ENCODE measurements around the gene SAV1.

The SAV1 gene

DNA sequence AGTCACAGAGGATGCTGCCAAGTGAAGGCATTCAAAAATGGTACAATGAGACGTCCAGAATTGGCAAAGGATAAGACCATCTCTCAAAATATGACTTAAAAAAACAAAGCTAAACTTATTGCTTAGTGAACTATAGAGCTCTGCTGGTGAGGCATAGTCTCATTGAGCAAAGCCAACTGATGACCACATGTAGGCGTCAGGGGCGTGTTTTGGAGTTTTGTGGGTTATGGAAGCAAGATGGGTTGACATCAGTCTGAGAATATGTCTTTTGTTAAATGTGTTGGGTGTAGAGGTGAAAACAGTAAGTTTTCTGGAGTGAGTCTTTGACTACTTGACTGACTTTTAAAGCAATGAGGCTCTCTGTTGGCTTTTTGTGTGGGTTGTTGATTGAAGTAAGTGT lies 60.9 kb downstream of the SAV1 start:
- Histone ChIP-seq H3K79me2 (no peaks in the 10 kb centered on the region), H3K9me3 (ENCODE audit: control insufficient read depth, low read length) (no peaks in the 10 kb centered on the region)

DNA sequence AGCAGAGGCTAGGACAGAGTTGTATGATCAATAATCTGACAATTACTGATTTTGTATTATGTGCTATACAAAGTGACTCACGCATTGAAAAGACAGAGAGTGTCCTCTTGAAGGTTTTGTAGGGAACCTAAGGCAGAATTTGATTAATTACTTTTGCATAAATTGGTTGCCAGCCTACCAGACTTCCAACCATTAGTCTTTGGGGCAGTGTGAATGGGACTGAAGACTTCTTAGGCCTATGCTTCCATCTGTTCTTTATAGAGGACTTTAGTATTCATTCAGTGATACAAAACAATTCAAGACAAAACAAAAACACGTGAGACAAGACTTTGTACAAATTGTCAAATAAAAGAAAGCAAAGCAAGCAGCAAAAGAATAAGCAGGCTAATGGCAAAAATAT lies 61.6 kb downstream of the SAV1 start:
- H3K4me3 ChIP-seq (ENCODE audit: low read depth, low read length): no peak overlapping the region
- no peaks in the 10 kb centered on the region for H3K9me3 ChIP-seq (ENCODE audit: control insufficient read depth, low read length)
- H3K36me3 ChIP-seq (ENCODE audit: control insufficient read depth, insufficient read depth, low read length): no peaks in the 10 kb centered on the region
- no peak overlapping the region for H3K9ac ChIP-seq
- H2AFZ ChIP-seq: no peak overlapping the region
- TF ChIP-seq, protein P1, sequence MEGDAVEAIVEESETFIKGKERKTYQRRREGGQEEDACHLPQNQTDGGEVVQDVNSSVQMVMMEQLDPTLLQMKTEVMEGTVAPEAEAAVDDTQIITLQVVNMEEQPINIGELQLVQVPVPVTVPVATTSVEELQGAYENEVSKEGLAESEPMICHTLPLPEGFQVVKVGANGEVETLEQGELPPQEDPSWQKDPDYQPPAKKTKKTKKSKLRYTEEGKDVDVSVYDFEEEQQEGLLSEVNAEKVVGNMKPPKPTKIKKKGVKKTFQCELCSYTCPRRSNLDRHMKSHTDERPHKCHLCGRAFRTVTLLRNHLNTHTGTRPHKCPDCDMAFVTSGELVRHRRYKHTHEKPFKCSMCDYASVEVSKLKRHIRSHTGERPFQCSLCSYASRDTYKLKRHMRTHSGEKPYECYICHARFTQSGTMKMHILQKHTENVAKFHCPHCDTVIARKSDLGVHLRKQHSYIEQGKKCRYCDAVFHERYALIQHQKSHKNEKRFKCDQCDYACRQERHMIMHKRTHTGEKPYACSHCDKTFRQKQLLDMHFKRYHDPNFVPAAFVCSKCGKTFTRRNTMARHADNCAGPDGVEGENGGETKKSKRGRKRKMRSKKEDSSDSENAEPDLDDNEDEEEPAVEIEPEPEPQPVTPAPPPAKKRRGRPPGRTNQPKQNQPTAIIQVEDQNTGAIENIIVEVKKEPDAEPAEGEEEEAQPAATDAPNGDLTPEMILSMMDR (IDR thresholded peaks at IDR 0.05): no peak
- no peaks in the 10 kb centered on the region for H3K79me2 ChIP-seq
- H3K27ac ChIP-seq: no peak overlapping the region
- no peaks in the 10 kb centered on the region for H3K27me3 ChIP-seq (ENCODE audit: control insufficient read depth, insufficient read depth, low read length)
- H3K4me1 ChIP-seq: no peaks in the 10 kb centered on the region
- H3K4me2 ChIP-seq (ENCODE audit: low read length): no peak overlapping the region

More for the DNA sequence above, 60.9 kb downstream of the SAV1 start:
- Histone ChIP-seq H3K4me1 (no peaks in the 10 kb centered on the region), H3K36me3 (ENCODE audit: control insufficient read depth, insufficient read depth, low read length) (no peaks in the 10 kb centered on the region), H3K9ac (no peak overlapping the region), H2AFZ (no peak overlapping the region), H3K4me3 (ENCODE audit: low read depth, low read length) (no peak overlapping the region), H3K4me2 (ENCODE audit: low read length) (no peak overlapping the region), H3K27me3 (ENCODE audit: control insufficient read depth, insufficient read depth, low read length) (no peaks in the 10 kb centered on the region), H3K27ac (no peak overlapping the region)
- TF ChIP-seq, protein P1 (IDR thresholded peaks at IDR 0.05): no peak

DNA sequence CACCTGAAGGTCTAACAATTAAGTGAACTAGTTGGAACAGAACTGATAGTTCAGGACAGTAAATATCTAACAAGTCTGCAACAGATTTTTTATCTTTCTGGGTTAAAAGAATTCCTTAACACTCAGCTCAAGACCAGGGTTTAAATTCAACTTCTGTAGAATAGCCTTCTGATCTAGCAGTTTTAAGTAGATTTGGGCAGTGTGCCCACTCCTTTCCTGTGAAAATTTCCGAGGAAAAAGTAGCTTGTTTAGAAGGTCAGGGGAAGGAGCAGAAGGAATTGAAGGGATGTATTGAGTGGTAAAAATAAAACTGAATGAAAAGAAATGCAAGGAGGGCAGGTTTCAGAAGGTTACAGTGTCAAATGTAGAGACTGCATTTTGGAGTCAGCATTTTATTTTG lies 62.3 kb downstream of the SAV1 start:
- Histone ChIP-seq H3K4me1 (no peaks in the 10 kb centered on the region), H3K9me3 (ENCODE audit: control insufficient read depth, low read length) (no peaks in the 10 kb centered on the region), H3K27me3 (ENCODE audit: control insufficient read depth, insufficient read depth, low read length) (no peaks in the 10 kb centered on the region), H3K9ac (no peak overlapping the region), H2AFZ (no peak overlapping the region), H3K4me2 (ENCODE audit: low read length) (no peak overlapping the region), H3K4me3 (ENCODE audit: low read depth, low read length) (no peak overlapping the region), H3K27ac (no peak overlapping the region), H3K36me3 (ENCODE audit: control insufficient read depth, insufficient read depth, low read length) (no peaks in the 10 kb centered on the region), H3K79me2 (no peaks in the 10 kb centered on the region)
- TF ChIP-seq, protein P1 (IDR thresholded peaks at IDR 0.05): no peak

DNA sequence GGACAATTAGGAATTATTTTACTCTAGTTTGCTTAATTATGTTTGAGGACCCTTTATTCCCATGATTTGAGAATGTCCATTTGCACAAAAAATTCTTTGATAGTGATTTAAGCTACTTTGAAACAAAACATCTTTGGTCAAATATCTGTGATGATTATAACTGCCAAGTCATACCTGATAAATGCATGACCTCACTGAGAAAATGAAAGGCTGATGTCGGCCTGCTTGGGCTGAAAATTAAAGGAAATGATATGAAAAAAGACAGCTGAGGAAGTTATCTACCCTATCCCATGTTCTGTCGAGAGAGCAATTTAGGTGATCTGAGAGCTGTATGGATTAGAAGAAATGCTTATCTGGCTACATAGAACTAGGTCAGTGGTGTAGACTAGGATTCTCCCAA lies 64.5 kb downstream of the SAV1 start:
- no peaks in the 10 kb centered on the region for H3K36me3 ChIP-seq (ENCODE audit: control insufficient read depth, insufficient read depth, low read length)

DNA sequence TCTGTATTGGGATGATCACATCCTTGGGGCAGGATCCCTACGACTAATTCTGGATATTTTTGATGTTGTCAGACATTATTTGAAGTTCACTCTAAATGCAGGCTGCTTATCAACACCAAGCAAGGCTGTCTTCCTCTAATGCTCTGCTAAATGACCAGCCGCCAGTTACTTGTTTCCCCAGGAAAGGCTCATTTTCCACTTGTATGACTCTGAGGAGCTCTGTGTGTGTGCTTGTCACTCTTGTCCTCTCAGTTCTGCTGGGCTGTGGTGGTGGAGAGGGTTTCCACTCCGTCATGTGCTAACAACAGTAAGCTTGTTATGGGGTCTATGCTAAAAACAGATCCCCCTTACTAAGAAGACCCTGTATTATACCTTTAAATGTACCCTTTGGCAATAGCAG lies 66.1 kb downstream of the SAV1 start:
- Histone ChIP-seq H3K4me1 (no peaks in the 10 kb centered on the region), H3K27ac (no peak overlapping the region), H3K4me3 (ENCODE audit: low read depth, low read length) (no peak overlapping the region), H3K27me3 (ENCODE audit: control insufficient read depth, insufficient read depth, low read length) (no peaks in the 10 kb centered on the region), H3K9me3 (ENCODE audit: control insufficient read depth, low read length) (no peaks in the 10 kb centered on the region), H2AFZ (no peak overlapping the region), H3K36me3 (ENCODE audit: control insufficient read depth, insufficient read depth, low read length) (no peaks in the 10 kb centered on the region), H3K79me2 (no peaks in the 10 kb centered on the region), H3K9ac (no peak overlapping the region), H3K4me2 (ENCODE audit: low read length) (no peak overlapping the region)
- TF ChIP-seq, protein P1 (IDR thresholded peaks at IDR 0.05): no peak

More for the DNA sequence above, 64.5 kb downstream of the SAV1 start:
- Histone ChIP-seq H3K4me3 (ENCODE audit: low read depth, low read length) (no peak overlapping the region), H3K9ac (no peak overlapping the region), H3K27me3 (ENCODE audit: control insufficient read depth, insufficient read depth, low read length) (no peaks in the 10 kb centered on the region), H2AFZ (no peak overlapping the region), H3K27ac (no peak overlapping the region), H3K4me2 (ENCODE audit: low read length) (no peak overlapping the region), H3K79me2 (no peaks in the 10 kb centered on the region), H3K9me3 (ENCODE audit: control insufficient read depth, low read length) (no peaks in the 10 kb centered on the region), H3K4me1 (no peaks in the 10 kb centered on the region)
- TF ChIP-seq, protein P1 (IDR thresholded peaks at IDR 0.05): no peak

Measured in parathyroid adenoma (tissue), 2 donors.